Measurements from ENCODE around the gene CACNG5.

GRCh38 chr17:66837226-66837625 is 2.3 kb downstream of the CACNG5 start:
- TF ChIP-seq POLR2AphosphoS5 (IDR thresholded peaks at IDR 0.05), result no peak
- TF ChIP-seq, protein P1, sequence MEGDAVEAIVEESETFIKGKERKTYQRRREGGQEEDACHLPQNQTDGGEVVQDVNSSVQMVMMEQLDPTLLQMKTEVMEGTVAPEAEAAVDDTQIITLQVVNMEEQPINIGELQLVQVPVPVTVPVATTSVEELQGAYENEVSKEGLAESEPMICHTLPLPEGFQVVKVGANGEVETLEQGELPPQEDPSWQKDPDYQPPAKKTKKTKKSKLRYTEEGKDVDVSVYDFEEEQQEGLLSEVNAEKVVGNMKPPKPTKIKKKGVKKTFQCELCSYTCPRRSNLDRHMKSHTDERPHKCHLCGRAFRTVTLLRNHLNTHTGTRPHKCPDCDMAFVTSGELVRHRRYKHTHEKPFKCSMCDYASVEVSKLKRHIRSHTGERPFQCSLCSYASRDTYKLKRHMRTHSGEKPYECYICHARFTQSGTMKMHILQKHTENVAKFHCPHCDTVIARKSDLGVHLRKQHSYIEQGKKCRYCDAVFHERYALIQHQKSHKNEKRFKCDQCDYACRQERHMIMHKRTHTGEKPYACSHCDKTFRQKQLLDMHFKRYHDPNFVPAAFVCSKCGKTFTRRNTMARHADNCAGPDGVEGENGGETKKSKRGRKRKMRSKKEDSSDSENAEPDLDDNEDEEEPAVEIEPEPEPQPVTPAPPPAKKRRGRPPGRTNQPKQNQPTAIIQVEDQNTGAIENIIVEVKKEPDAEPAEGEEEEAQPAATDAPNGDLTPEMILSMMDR (IDR thresholded peaks at IDR 0.05), result no peak
